Ishikawa (cell line): ENCODE results near the gene PAPOLB.

Source experiments
- CEBPB ChIP-seq: IDR thresholded peaks from 2 replicates; pipeline ENCODE4 v1.6.1; 2012
- EGR1 ChIP-seq: IDR thresholded peaks from 2 replicates; pipeline ENCODE4 v1.6.1; 2012
- EP300 ChIP-seq: IDR thresholded peaks from 2 replicates; pipeline ENCODE4 v1.6.1; 2012; ENCODE audit warnings: borderline replicate concordance
- NFIC ChIP-seq: IDR thresholded peaks from 2 replicates; pipeline ENCODE4 v1.6.1; 2012
- RAD21 ChIP-seq: IDR thresholded peaks from 2 replicates; pipeline ENCODE4 v1.6.1; 2012; ENCODE audit warnings: low read depth
- TAF1 ChIP-seq: IDR thresholded peaks from 2 replicates; pipeline ENCODE4 v1.6.1; 2012; ENCODE audit warnings: low read depth, mild to moderate bottlenecking
- YY1 ChIP-seq: IDR thresholded peaks from 2 replicates; pipeline ENCODE4 v1.6.1; 2012; ENCODE audit warnings: low read depth
- TF ChIP-seq, protein P1 (sequence below): IDR thresholded peaks from 2 replicates; pipeline ENCODE4 v1.6.1; 2012; ENCODE audit warnings: low read depth, mild to moderate bottlenecking
- TF ChIP-seq, protein P2 (sequence below): IDR thresholded peaks from 2 replicates; pipeline ENCODE4 v1.6.1; 2012
- TF ChIP-seq, protein P3 (sequence below): IDR thresholded peaks from 2 replicates; pipeline ENCODE4 v1.6.1; 2012

GRCh38 chr7:4882169-4883032 lies 20.6 kb upstream of the PAPOLB start:
- TF ChIP-seq, protein P1, sequence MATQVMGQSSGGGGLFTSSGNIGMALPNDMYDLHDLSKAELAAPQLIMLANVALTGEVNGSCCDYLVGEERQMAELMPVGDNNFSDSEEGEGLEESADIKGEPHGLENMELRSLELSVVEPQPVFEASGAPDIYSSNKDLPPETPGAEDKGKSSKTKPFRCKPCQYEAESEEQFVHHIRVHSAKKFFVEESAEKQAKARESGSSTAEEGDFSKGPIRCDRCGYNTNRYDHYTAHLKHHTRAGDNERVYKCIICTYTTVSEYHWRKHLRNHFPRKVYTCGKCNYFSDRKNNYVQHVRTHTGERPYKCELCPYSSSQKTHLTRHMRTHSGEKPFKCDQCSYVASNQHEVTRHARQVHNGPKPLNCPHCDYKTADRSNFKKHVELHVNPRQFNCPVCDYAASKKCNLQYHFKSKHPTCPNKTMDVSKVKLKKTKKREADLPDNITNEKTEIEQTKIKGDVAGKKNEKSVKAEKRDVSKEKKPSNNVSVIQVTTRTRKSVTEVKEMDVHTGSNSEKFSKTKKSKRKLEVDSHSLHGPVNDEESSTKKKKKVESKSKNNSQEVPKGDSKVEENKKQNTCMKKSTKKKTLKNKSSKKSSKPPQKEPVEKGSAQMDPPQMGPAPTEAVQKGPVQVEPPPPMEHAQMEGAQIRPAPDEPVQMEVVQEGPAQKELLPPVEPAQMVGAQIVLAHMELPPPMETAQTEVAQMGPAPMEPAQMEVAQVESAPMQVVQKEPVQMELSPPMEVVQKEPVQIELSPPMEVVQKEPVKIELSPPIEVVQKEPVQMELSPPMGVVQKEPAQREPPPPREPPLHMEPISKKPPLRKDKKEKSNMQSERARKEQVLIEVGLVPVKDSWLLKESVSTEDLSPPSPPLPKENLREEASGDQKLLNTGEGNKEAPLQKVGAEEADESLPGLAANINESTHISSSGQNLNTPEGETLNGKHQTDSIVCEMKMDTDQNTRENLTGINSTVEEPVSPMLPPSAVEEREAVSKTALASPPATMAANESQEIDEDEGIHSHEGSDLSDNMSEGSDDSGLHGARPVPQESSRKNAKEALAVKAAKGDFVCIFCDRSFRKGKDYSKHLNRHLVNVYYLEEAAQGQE, result no peak
- no peak for TF ChIP-seq CEBPB
- TF ChIP-seq TAF1, result no peak
- TF ChIP-seq YY1, result no peak
- TF ChIP-seq RAD21, result no peak
- TF ChIP-seq, protein P2, sequence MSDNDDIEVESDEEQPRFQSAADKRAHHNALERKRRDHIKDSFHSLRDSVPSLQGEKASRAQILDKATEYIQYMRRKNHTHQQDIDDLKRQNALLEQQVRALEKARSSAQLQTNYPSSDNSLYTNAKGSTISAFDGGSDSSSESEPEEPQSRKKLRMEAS, result no peak
- TF ChIP-seq NFIC, result no peak
- TF ChIP-seq, protein P3, sequence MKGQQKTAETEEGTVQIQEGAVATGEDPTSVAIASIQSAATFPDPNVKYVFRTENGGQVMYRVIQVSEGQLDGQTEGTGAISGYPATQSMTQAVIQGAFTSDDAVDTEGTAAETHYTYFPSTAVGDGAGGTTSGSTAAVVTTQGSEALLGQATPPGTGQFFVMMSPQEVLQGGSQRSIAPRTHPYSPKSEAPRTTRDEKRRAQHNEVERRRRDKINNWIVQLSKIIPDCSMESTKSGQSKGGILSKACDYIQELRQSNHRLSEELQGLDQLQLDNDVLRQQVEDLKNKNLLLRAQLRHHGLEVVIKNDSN, result no peak
- no peak for TF ChIP-seq EGR1
- TF ChIP-seq EP300, result no peak
